Progenitor cell of endocrine pancreas (in vitro differentiated cells): ENCODE measurements around the gene MAGEB17. TPM values are rescaled to one million over a fixed set of nuclear protein-coding genes. Genes with fewer than 3 reads are reported as not detected.
"Not testable (repeated sequence)": the region's sequence is repeated elsewhere in the genome, so short reads cannot be mapped to it uniquely, and the experiment has no call there.

ENCODE experiments used
- DNase-seq: peaks from one replicate; pipeline ENCODE4 v3.0.0; 2021; ENCODE audit warnings: low spot score; ENCODE audit not compliant: unreplicated experiment
- H3K27ac Mint-ChIP-seq: 2 replicates; pipeline ENCODE4 v1.8.0; 2021; ENCODE audit warnings: mild to moderate bottlenecking, moderate library complexity, mixed read lengths
- H3K27me3 Mint-ChIP-seq: 2 replicates; pipeline ENCODE4 v1.8.0; 2021; ENCODE audit warnings: mixed read lengths
- H3K36me3 Mint-ChIP-seq: 2 replicates; pipeline ENCODE4 v1.8.0; 2022; ENCODE audit warnings: mixed read lengths; ENCODE audit not compliant: insufficient read depth
- H3K4me1 Mint-ChIP-seq: 2 replicates; pipeline ENCODE4 v1.8.0; 2021; ENCODE audit warnings: low read depth, mixed read lengths
- H3K4me3 Mint-ChIP-seq: 2 replicates; pipeline ENCODE4 v1.8.0; 2021; ENCODE audit warnings: low read depth, mild to moderate bottlenecking, moderate library complexity, mixed read lengths
- H3K9me3 Mint-ChIP-seq: 2 replicates; pipeline ENCODE4 v1.8.0; 2021; ENCODE audit warnings: low read depth, mixed read lengths
- total RNA-seq: library from RNA; stranded (reverse); gene quantifications from 2 replicates; pipeline ENCODE4 v1.2.1, GENCODE V29; 2021
- TF ChIP-seq, protein P1 (sequence below): fragments of 200-600 bp; sonication (generic); IDR thresholded peaks from one replicate; pipeline ENCODE4 v1.5.0; 2021; ENCODE audit warnings: antibody characterized with exemption, mild to moderate bottlenecking; ENCODE audit not compliant: unreplicated experiment

MAGEB17 gene
- total RNA-seq, 1 donor from 2014 or later = 0.19 TPM

DNA sequence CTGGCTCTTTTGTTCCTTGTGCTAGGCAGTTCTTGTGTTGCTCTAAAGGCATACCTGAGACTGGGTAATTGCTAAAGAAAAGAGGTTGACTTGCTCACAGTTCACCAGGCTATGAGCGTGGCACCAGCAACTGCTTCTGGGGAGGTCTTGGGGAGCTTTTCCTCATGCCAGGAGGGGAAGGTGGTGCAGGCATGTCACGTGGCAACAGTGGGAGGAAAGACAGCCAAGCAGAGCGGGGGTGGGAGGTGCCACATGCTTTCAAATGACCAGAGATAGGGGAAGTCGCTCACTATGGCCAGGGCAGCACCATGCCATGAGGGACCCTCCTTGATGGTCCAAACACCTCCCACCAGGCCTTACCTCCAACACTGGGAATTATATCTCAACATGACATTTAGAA, 4.7 kb downstream of the MAGEB17 start:
- Mint-ChIP-seq H3K27ac (no peak overlapping the region), H3K36me3 (no peaks in the 10 kb centered on the region), H3K4me1 (no peaks in the 10 kb centered on the region), H3K9me3 (no peaks in the 10 kb centered on the region), H3K4me3 (no peak overlapping the region), H3K27me3 (no peaks in the 10 kb centered on the region)
- TF ChIP-seq, protein P1, sequence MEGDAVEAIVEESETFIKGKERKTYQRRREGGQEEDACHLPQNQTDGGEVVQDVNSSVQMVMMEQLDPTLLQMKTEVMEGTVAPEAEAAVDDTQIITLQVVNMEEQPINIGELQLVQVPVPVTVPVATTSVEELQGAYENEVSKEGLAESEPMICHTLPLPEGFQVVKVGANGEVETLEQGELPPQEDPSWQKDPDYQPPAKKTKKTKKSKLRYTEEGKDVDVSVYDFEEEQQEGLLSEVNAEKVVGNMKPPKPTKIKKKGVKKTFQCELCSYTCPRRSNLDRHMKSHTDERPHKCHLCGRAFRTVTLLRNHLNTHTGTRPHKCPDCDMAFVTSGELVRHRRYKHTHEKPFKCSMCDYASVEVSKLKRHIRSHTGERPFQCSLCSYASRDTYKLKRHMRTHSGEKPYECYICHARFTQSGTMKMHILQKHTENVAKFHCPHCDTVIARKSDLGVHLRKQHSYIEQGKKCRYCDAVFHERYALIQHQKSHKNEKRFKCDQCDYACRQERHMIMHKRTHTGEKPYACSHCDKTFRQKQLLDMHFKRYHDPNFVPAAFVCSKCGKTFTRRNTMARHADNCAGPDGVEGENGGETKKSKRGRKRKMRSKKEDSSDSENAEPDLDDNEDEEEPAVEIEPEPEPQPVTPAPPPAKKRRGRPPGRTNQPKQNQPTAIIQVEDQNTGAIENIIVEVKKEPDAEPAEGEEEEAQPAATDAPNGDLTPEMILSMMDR = no peak
- no peak for DNase-seq

DNA sequence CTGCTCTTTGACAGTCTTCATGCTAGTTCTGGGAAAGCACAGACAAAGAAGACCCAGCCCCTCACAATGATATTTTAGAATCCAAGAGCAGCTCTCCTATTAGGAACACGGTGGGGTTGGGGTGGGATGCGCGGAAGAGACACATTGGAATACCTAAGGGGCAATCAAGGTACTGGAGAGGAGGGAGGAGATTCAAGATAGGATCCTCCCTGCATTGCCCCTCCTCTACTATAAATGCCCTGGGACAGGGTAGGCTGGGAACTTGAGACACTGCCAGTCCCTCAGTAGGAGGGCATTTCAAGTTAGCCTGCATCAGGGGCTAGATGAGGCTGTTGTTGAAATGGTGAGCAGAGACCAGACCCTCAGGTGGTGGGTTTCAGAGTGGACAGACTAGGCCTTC, 5.1 kb downstream of the MAGEB17 start:
- Mint-ChIP-seq H3K9me3 (no peaks in the 10 kb centered on the region), H3K4me3 (no peak overlapping the region), H3K36me3 (no peaks in the 10 kb centered on the region), H3K27me3 (no peaks in the 10 kb centered on the region), H3K4me1 (no peaks in the 10 kb centered on the region), H3K27ac (no peak overlapping the region)
- TF ChIP-seq, protein P1 = no peak
- DNase-seq = no peak

- TF ChIP-seq, protein P1 = no peak
- Mint-ChIP-seq H3K9me3 (no peaks in the 10 kb centered on the region), H3K4me1 (peaks cover 7% of the 10 kb centered on the region), H3K4me3 (no peak overlapping the region), H3K27ac (no peak overlapping the region), H3K36me3 (no peaks in the 10 kb centered on the region), H3K27me3 (peaks cover 11% of the 10 kb centered on the region)
- DNase-seq = no peak
Measured at GRCh38 chrX:16175329-16176061, 8.2 kb downstream of the MAGEB17 start.

DNA sequence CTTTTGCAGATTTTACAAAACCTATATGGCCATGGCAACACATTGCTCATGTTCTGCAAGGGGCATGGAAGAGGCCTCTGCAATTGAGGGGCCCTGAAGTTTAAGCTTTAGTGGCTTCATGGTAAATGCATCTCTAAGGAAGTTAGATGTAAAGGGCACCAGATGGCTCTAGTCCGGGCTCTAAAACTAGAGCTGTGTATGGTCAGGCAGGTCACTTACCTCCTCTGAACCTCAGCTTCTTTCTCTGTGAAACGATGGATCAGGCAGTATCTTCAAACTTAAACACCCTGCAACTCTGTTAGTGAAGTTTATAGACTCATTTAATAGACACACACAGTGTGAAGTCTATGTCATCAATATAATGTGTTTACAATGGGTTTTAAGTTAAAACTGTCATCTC, 10.0 kb downstream of the MAGEB17 start:
- Mint-ChIP-seq H3K4me3 (no peak overlapping the region), H3K9me3 (no peaks in the 10 kb centered on the region), H3K36me3 (no peaks in the 10 kb centered on the region), H3K27me3 (peaks cover 28% of the 10 kb centered on the region), H3K4me1 (peaks cover 10% of the 10 kb centered on the region), H3K27ac (no peak overlapping the region)
- TF ChIP-seq, protein P1 = no peak
- no peak for DNase-seq

- H3K4me1 Mint-ChIP-seq = peaks cover 31% of the 10 kb centered on the region
- not testable (repeated sequence) for H3K36me3 Mint-ChIP-seq, H3K9me3 Mint-ChIP-seq, H3K27ac Mint-ChIP-seq, DNase-seq
- peaks cover 63% of the 10 kb centered on the region for H3K27me3 Mint-ChIP-seq
- H3K4me3 Mint-ChIP-seq = peak overlapping the region; percentile 58
Measured at GRCh38 chrX:16183843-16184242, 16.6 kb downstream of the MAGEB17 start.

DNA sequence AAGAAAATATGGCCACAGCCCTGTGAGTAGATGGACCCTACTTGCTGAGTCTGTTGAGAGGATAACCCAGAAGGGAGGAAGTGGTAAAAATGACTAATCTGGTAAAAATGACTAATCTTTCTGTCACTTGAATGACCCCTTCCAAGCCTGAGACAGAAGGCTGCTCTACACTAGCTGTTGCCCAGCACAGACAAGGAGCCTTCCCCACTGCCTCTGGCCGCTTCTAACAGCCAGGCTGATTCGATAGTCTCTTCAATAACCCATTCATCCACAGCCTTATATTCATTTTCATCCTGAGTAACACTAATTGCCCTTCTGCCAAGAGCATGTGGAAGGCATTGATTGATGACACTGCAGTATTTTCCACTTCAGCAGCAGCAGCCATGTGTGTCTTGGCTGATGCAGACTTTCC, 18.4 kb downstream of the MAGEB17 start:
- Mint-ChIP-seq H3K27me3 (peaks cover 54% of the 10 kb centered on the region), H3K9me3 (no peaks in the 10 kb centered on the region), H3K4me1 (peaks cover 24% of the 10 kb centered on the region), H3K36me3 (peaks cover 2% of the 10 kb centered on the region), H3K27ac (peak overlapping the region; percentile 7), H3K4me3 (no peak overlapping the region)
- DNase-seq = no peak
- TF ChIP-seq, protein P1 = no peak
